ENCODE data around the gene MARCKSL1. TPM values are rescaled to one million over a fixed set of nuclear protein-coding genes. Genes with fewer than 3 reads are reported as not detected.

The MARCKSL1 gene
- total RNA-seq = 10 to 100 TPM; 18.4 to 24.4 TPM
- total RNA-seq = 12.7 to 66.3 reads per million in 2 donors

GRCh38 chr1:32335790-32336590 is at the start of gene MARCKSL1:
MARCKSL1 (minus strand) TSS chr1:32336233; CDS start chr1:32336033, 200 bp downstream.
- H3K36me3 Mint-ChIP-seq (ENCODE audit: low read depth) = peaks cover under 1% of the 10 kb centered on the region
- ATAC-seq (peak; percentile 61), DNase-seq (peak; percentile 81 to 86 (median 83))
- H3K27ac Mint-ChIP-seq = peak within 1 kb of the TSS; percentile 53
- H3K27me3 Mint-ChIP-seq = no peaks in the 10 kb centered on the region
- H3K4me1 Mint-ChIP-seq = peaks cover 42% of the 10 kb centered on the region
- peak within 1 kb of the TSS; percentile 85 for H3K4me3 Mint-ChIP-seq
- no peaks in the 10 kb centered on the region for H3K9me3 ChIP-seq (ENCODE audit: control insufficient read depth, low read length, poor library complexity, severe bottlenecking)

- H3K9me3 ChIP-seq (ENCODE audit: control insufficient read depth, low read length, poor library complexity, severe bottlenecking) = no peaks in the 10 kb centered on the region
- DNase-seq = no peak
- ATAC-seq = no peak
- Mint-ChIP-seq H3K27me3 (no peaks in the 10 kb centered on the region), H3K36me3 (ENCODE audit: low read depth) (peaks cover 14% of the 10 kb centered on the region), H3K4me3 (no peak overlapping the region), H3K27ac (peak overlapping the region; percentile 84), H3K4me1 (no peaks in the 10 kb centered on the region)
Observed at GRCh38 chr1:32380057-32380456, 44.0 kb upstream of the MARCKSL1 start.

- H3K4me1 Mint-ChIP-seq = peaks cover 8% of the 10 kb centered on the region
- peak overlapping the region; percentile 82 for H3K27ac Mint-ChIP-seq
- H3K4me3 Mint-ChIP-seq = peak overlapping the region; percentile 67
- peaks cover 14% of the 10 kb centered on the region for H3K36me3 Mint-ChIP-seq (ENCODE audit: low read depth)
- H3K27me3 Mint-ChIP-seq = no peaks in the 10 kb centered on the region
- ATAC-seq = no peak
- no peak for DNase-seq
- H3K9me3 ChIP-seq (ENCODE audit: control insufficient read depth, low read length, poor library complexity, severe bottlenecking) = no peaks in the 10 kb centered on the region
Observed at GRCh38 chr1:32377541-32378220, 41.6 kb upstream of the MARCKSL1 start.

- no peaks in the 10 kb centered on the region for H3K9me3 ChIP-seq (ENCODE audit: control insufficient read depth, low read length, poor library complexity, severe bottlenecking)
- no peak overlapping the region for H3K27ac Mint-ChIP-seq
- DNase-seq (no peak), ATAC-seq (no peak)
- H3K36me3 Mint-ChIP-seq (ENCODE audit: low read depth) = peaks cover 14% of the 10 kb centered on the region
- H3K27me3 Mint-ChIP-seq = no peaks in the 10 kb centered on the region
- H3K4me3 Mint-ChIP-seq = no peak overlapping the region
- peaks cover 21% of the 10 kb centered on the region for H3K4me1 Mint-ChIP-seq
Observed at GRCh38 chr1:32376199-32376598, 40.2 kb upstream of the MARCKSL1 start.

GRCh38 chr1:32373996-32374592 is 38.1 kb upstream of the MARCKSL1 start:
- ATAC-seq = no peak
- no peaks in the 10 kb centered on the region for H3K27me3 Mint-ChIP-seq
- peak overlapping the region; percentile 28 for H3K4me3 Mint-ChIP-seq
- no peak for DNase-seq
- H3K27ac Mint-ChIP-seq = peak overlapping the region; percentile 43
- H3K9me3 ChIP-seq (ENCODE audit: control insufficient read depth, low read length, poor library complexity, severe bottlenecking) = no peaks in the 10 kb centered on the region
- peaks cover 21% of the 10 kb centered on the region for H3K4me1 Mint-ChIP-seq
- peaks cover 7% of the 10 kb centered on the region for H3K36me3 Mint-ChIP-seq (ENCODE audit: low read depth)

- Mint-ChIP-seq H3K4me3 (peak overlapping the region; percentile 15), H3K4me1 (peaks cover 21% of the 10 kb centered on the region), H3K27me3 (no peaks in the 10 kb centered on the region), H3K36me3 (ENCODE audit: low read depth) (no peaks in the 10 kb centered on the region), H3K27ac (peak overlapping the region; percentile 83)
- ATAC-seq (peak; percentile 88), DNase-seq (peak in 1 of 3 donors; percentile 43)
- no peaks in the 10 kb centered on the region for H3K9me3 ChIP-seq (ENCODE audit: control insufficient read depth, low read length, poor library complexity, severe bottlenecking)
Observed at GRCh38 chr1:32372149-32372756, 36.2 kb upstream of the MARCKSL1 start.

- H3K36me3 Mint-ChIP-seq (ENCODE audit: low read depth) = no peaks in the 10 kb centered on the region
- peaks cover 17% of the 10 kb centered on the region for H3K4me1 Mint-ChIP-seq
- H3K9me3 ChIP-seq (ENCODE audit: control insufficient read depth, low read length, poor library complexity, severe bottlenecking) = no peaks in the 10 kb centered on the region
- DNase-seq (no peak), ATAC-seq (no peak)
- H3K27me3 Mint-ChIP-seq = no peaks in the 10 kb centered on the region
- H3K4me3 Mint-ChIP-seq = no peak overlapping the region
- H3K27ac Mint-ChIP-seq = no peak overlapping the region
Observed at GRCh38 chr1:32367912-32368635, 32.0 kb upstream of the MARCKSL1 start.

GRCh38 chr1:32365445-32365844 is 29.4 kb upstream of the MARCKSL1 start:
- peak overlapping the region; percentile 85 for H3K27ac Mint-ChIP-seq
- H3K36me3 Mint-ChIP-seq (ENCODE audit: low read depth) = peaks cover 3% of the 10 kb centered on the region
- ATAC-seq = no peak
- H3K4me3 Mint-ChIP-seq = peak overlapping the region; percentile 5
- peaks cover 7% of the 10 kb centered on the region for H3K4me1 Mint-ChIP-seq
- peaks cover 12% of the 10 kb centered on the region for H3K27me3 Mint-ChIP-seq
- DNase-seq = no peak
- H3K9me3 ChIP-seq (ENCODE audit: control insufficient read depth, low read length, poor library complexity, severe bottlenecking) = no peaks in the 10 kb centered on the region

GRCh38 chr1:32364836-32365235 is 28.8 kb upstream of the MARCKSL1 start:
- Mint-ChIP-seq H3K36me3 (ENCODE audit: low read depth) (peaks cover 3% of the 10 kb centered on the region), H3K4me3 (no peak overlapping the region), H3K27ac (no peak overlapping the region), H3K27me3 (peaks cover 12% of the 10 kb centered on the region), H3K4me1 (peaks cover 10% of the 10 kb centered on the region)
- H3K9me3 ChIP-seq (ENCODE audit: control insufficient read depth, low read length, poor library complexity, severe bottlenecking) = no peaks in the 10 kb centered on the region
- ATAC-seq = no peak
- no peak for DNase-seq

GRCh38 chr1:32363713-32364112 is 27.7 kb upstream of the MARCKSL1 start:
- H3K9me3 ChIP-seq (ENCODE audit: control insufficient read depth, low read length, poor library complexity, severe bottlenecking) = no peaks in the 10 kb centered on the region
- Mint-ChIP-seq H3K36me3 (ENCODE audit: low read depth) (peaks cover 3% of the 10 kb centered on the region), H3K4me3 (no peak overlapping the region), H3K27ac (no peak overlapping the region), H3K4me1 (peaks cover 15% of the 10 kb centered on the region), H3K27me3 (peaks cover 12% of the 10 kb centered on the region)
- ATAC-seq = no peak
- no peak for DNase-seq

GRCh38 chr1:32362474-32363313 is 26.7 kb upstream of the MARCKSL1 start, which contains the start of the genes FAM229A and TSSK3:
FAM229A (minus strand) TSS chr1:32362485; CDS start chr1:32362091, 394 bp downstream.
TSSK3 (plus strand) TSS chr1:32362539; CDS start chr1:32362702, 163 bp downstream.
- Mint-ChIP-seq H3K4me1 (peaks cover 18% of the 10 kb centered on the region), H3K36me3 (ENCODE audit: low read depth) (peaks cover 3% of the 10 kb centered on the region), H3K4me3 (peak within 1 kb of the TSS; percentile 28), H3K27me3 (peaks cover 12% of the 10 kb centered on the region), H3K27ac (peak within 1 kb of the TSS; percentile 45)
- H3K9me3 ChIP-seq (ENCODE audit: control insufficient read depth, low read length, poor library complexity, severe bottlenecking) = no peaks in the 10 kb centered on the region
- no peak for DNase-seq
- no peak for ATAC-seq
